Activated CD8-positive, alpha-beta memory T cell treated with anti-CD3 and anti-CD28 coated beads, Interleukin-2, amount 10 ng/mL, durations not matched to agents 7 days and 5 days (primary cell): Measurements from ENCODE around the gene CCDC18. TPM values are rescaled to one million over a fixed set of nuclear protein-coding genes. Genes with fewer than 3 reads are reported as not detected.

ENCODE experiments used
- ATAC-seq: fragments of 150-1000 bp; cut with Tn5 transposase; one replicate; pipeline ENCODE4 v1.10.0; 2021; ENCODE audit warnings: moderate library complexity
- CTCF ChIA-PET: fragments of 350-600 bp; sonication (Branson Sonifier 250); formaldehyde crosslinking; loops from one replicate; lab custom pipeline; 2021; ENCODE audit warnings: antibody characterized with exemption; lab: Charles Lee
- DNase-seq: peaks from one replicate; pipeline ENCODE4 v3.0.0-alpha.2; 2020
- H3K27ac Mint-ChIP-seq: one replicate; pipeline ENCODE4 v1.8.0; 2021; ENCODE audit warnings: mild to moderate bottlenecking, mixed read lengths
- H3K27me3 Mint-ChIP-seq: one replicate; pipeline ENCODE4 v1.8.0; 2021; ENCODE audit warnings: mixed read lengths
- H3K36me3 Mint-ChIP-seq: one replicate; pipeline ENCODE4 v1.8.0; 2021; ENCODE audit warnings: mild to moderate bottlenecking, mixed read lengths
- H3K4me1 Mint-ChIP-seq: one replicate; pipeline ENCODE4 v1.8.0; 2021; ENCODE audit warnings: mixed read lengths
- H3K4me3 Mint-ChIP-seq: one replicate; pipeline ENCODE4 v1.8.0; 2021; ENCODE audit warnings: mild to moderate bottlenecking, moderate library complexity, mixed read lengths
- H3K9me3 Mint-ChIP-seq: one replicate; pipeline ENCODE4 v1.8.0; 2022; ENCODE audit warnings: low read depth, mixed read lengths
- total RNA-seq, 2 experiments: library from RNA; stranded (reverse); gene quantifications; one replicate each; pipeline ENCODE4 v1.2.3, GENCODE V29; 2021

The CCDC18 gene
- total RNA-seq, 2 experiments from 2014 or later = 30.5 to 37.7 TPM

GRCh38 chr1:93179886-93180722 lies 420 bp upstream of the CCDC18 start, which contains the start of gene TMED5:
TMED5 (minus strand) TSS chr1:93180413; CDS start chr1:93180242, 171 bp downstream.
- Mint-ChIP-seq H3K27me3 (no peaks in the 10 kb centered on the region), H3K36me3 (peaks cover 39% of the 10 kb centered on the region), H3K4me1 (peaks cover 51% of the 10 kb centered on the region), H3K9me3 (no peaks in the 10 kb centered on the region), H3K4me3 (peak within 1 kb of the TSS; percentile 93), H3K27ac (peak within 1 kb of the TSS; percentile 98)
- ATAC-seq = peak; percentile 85
- peak; percentile 98 for DNase-seq
- CTCF ChIA-PET = no interaction called here

- peaks cover 55% of the 10 kb centered on the region for H3K36me3 Mint-ChIP-seq
- peaks cover 54% of the 10 kb centered on the region for H3K4me1 Mint-ChIP-seq
These were observed 6.1 kb downstream of the CCDC18 start for GRCh38 chr1:93186667-93187066.

DNA sequence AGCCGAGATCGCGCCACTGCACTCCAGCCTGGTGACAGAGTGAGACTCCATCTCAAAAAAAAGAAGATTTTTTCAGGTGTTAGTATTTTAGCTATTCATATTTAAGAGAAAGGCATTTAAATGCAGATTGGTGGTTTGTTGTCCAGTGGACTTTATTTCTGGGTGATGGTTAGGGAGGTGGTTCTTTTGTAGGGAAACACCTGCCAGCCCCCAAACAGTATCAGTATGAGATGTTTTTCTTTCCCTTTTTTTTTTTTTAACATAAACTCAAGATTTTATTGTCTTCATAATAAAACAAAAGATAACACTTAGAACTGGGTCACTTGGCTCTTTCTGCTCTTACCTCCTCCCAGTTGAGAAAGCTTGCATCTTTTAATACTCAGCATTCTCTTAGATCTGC lies 9.9 kb downstream of the CCDC18 start:
- Mint-ChIP-seq H3K4me1 (peaks cover 32% of the 10 kb centered on the region), H3K27ac (no peak overlapping the region), H3K9me3 (no peaks in the 10 kb centered on the region), H3K4me3 (no peak overlapping the region), H3K27me3 (no peaks in the 10 kb centered on the region), H3K36me3 (peaks cover 54% of the 10 kb centered on the region)
- DNase-seq (no peak), ATAC-seq (no peak)
- CTCF ChIA-PET = no interaction called here

More at GRCh38 chr1:93186667-93187066, 6.1 kb downstream of the CCDC18 start:
- Mint-ChIP-seq H3K27me3 (no peaks in the 10 kb centered on the region), H3K27ac (no peak overlapping the region), H3K9me3 (no peaks in the 10 kb centered on the region), H3K4me3 (no peak overlapping the region)
- DNase-seq = no peak
- ATAC-seq = no peak
- CTCF ChIA-PET = no interaction called here

DNA sequence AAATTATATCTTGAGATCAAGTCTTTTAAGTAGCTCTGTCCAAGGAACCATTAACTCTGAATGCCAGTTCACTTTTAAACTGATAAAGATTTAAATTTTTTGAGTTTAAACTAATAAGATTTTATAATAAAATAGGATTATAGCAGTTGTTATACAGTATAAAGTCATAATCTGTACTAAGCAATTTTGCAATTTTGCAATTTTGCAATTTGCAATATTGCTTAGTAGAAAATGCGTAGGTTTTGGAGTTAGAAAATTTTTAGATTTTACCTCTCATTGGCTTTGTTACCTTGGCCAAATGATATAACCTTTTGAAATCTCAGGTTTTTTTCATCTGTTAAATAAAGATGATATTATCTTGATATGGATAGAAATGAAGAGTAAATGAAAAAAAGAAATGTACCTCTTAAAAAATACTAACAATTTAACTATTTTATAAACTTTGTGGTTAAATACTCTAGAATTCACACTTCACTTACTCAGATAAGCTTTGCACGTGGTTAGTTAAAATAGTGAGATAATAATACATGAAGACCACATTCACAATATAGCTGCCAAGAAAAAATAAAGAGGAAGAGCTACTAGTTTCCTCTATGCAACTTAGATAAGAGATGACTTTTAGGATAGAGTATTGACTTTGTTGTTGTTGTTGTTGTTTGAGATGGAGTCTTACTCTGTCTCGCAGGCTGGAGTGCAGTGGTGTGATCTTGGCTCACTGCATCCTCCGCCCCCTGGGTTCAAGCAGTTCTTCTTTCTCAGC lies 13.9 kb downstream of the CCDC18 start:
- ATAC-seq (no peak), DNase-seq (no peak)
- peaks cover 30% of the 10 kb centered on the region for H3K4me1 Mint-ChIP-seq
- no peak overlapping the region for H3K4me3 Mint-ChIP-seq
- no peak overlapping the region for H3K27ac Mint-ChIP-seq
- no peaks in the 10 kb centered on the region for H3K9me3 Mint-ChIP-seq
- H3K36me3 Mint-ChIP-seq = peaks cover 62% of the 10 kb centered on the region
- no peaks in the 10 kb centered on the region for H3K27me3 Mint-ChIP-seq
- CTCF ChIA-PET = no interaction called here

DNA sequence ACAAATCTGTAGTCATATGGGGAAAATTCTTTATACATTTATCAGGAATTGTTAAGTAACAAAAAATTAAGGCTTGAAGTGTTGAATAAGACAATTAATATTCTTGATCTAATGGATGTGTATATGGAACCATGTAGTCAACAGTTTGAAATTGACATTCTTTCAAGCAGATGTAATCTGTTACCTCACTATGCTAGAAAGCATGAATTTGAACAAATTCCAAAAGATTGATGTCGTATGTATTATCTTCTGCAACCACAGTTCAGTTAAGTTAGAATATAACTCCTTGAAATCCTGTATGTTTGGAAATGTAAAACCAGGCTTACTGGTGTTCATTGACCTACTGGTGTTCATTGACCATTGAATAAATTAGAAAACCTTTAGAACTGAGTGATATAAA lies 16.1 kb downstream of the CCDC18 start:
- CTCF ChIA-PET = no interaction called here
- no peak overlapping the region for H3K27ac Mint-ChIP-seq
- no peaks in the 10 kb centered on the region for H3K27me3 Mint-ChIP-seq
- H3K36me3 Mint-ChIP-seq = peaks cover 57% of the 10 kb centered on the region
- H3K4me1 Mint-ChIP-seq = peaks cover 11% of the 10 kb centered on the region
- H3K9me3 Mint-ChIP-seq = no peaks in the 10 kb centered on the region
- no peak overlapping the region for H3K4me3 Mint-ChIP-seq
- ATAC-seq (no peak), DNase-seq (no peak)

GRCh38 chr1:93199150-93199549 lies 18.6 kb downstream of the CCDC18 start:
- ATAC-seq (no peak), DNase-seq (no peak)
- CTCF ChIA-PET = no interaction called here
- Mint-ChIP-seq H3K9me3 (no peaks in the 10 kb centered on the region), H3K36me3 (peaks cover 47% of the 10 kb centered on the region), H3K27ac (no peak overlapping the region), H3K27me3 (no peaks in the 10 kb centered on the region), H3K4me1 (peaks cover 8% of the 10 kb centered on the region), H3K4me3 (no peak overlapping the region)

DNA sequence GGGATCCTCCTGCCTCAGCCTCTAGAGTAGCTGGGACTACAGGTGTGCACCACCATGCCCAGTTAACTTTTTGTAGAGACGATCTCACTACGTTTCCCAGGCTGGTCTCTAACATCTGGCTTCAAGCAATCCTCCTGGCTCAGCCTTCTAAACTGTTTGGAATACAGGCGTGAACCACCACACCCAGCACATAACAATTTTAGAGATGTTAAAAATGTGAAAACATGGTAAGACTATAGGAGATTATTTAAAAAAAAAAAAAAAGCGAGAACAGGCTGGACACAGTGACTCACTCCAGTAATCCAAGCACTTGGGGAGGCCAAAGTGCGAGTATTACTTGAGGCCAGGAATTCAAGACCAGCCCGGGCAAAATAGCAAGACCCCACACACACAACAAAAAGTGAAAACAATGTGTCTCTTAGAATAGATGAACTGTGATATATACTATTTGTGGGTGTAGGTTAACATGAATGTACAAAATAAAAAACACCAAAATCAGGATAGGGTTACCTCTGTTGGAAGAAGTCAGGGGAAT lies 19.6 kb downstream of the CCDC18 start:
- peaks cover 6% of the 10 kb centered on the region for H3K4me1 Mint-ChIP-seq
- DNase-seq (no peak), ATAC-seq (no peak)
- H3K4me3 Mint-ChIP-seq = no peak overlapping the region
- H3K9me3 Mint-ChIP-seq = no peaks in the 10 kb centered on the region
- peaks cover 42% of the 10 kb centered on the region for H3K36me3 Mint-ChIP-seq
- no peaks in the 10 kb centered on the region for H3K27me3 Mint-ChIP-seq
- CTCF ChIA-PET = no interaction called here
- no peak overlapping the region for H3K27ac Mint-ChIP-seq

- no peaks in the 10 kb centered on the region for H3K27me3 Mint-ChIP-seq
- DNase-seq (no peak), ATAC-seq (no peak)
- no peak overlapping the region for H3K4me3 Mint-ChIP-seq
- H3K27ac Mint-ChIP-seq = no peak overlapping the region
- CTCF ChIA-PET = no interaction called here
- peaks cover 6% of the 10 kb centered on the region for H3K4me1 Mint-ChIP-seq
- H3K36me3 Mint-ChIP-seq = peaks cover 36% of the 10 kb centered on the region
- no peaks in the 10 kb centered on the region for H3K9me3 Mint-ChIP-seq
These were observed 20.2 kb downstream of the CCDC18 start for GRCh38 chr1:93200714-93201113.

- CTCF ChIA-PET = no interaction called here
- Mint-ChIP-seq H3K4me1 (no peaks in the 10 kb centered on the region), H3K27ac (no peak overlapping the region), H3K27me3 (no peaks in the 10 kb centered on the region), H3K36me3 (peaks cover 34% of the 10 kb centered on the region), H3K4me3 (no peak overlapping the region), H3K9me3 (no peaks in the 10 kb centered on the region)
- ATAC-seq (no peak), DNase-seq (no peak)
These were observed 25.5 kb downstream of the CCDC18 start for GRCh38 chr1:93205892-93206566.

DNA sequence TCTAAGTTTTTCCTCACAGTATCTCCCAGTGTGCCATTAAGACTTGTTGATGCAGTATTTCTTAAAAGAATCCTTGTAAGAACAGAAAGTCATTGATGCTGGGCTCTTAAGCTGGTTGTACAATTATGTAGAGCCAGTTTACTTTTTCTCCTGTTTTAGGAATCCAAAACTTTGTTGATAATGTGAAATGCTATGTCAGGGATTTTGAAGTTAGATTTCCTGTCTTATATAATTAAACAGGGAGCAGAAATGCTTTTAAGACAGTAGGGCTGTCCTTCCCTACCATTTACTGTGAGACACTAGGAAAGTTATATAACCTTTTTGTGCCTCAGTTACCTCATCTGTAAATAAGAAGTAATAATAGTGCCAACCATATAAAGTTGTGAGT lies 26.0 kb downstream of the CCDC18 start:
- Mint-ChIP-seq H3K4me3 (no peak overlapping the region), H3K36me3 (peaks cover 34% of the 10 kb centered on the region), H3K4me1 (no peaks in the 10 kb centered on the region), H3K9me3 (no peaks in the 10 kb centered on the region), H3K27me3 (no peaks in the 10 kb centered on the region), H3K27ac (no peak overlapping the region)
- CTCF ChIA-PET = no interaction called here
- DNase-seq (no peak), ATAC-seq (no peak)

GRCh38 chr1:93207211-93207610 lies 26.7 kb downstream of the CCDC18 start:
- Mint-ChIP-seq H3K27me3 (no peaks in the 10 kb centered on the region), H3K4me3 (no peak overlapping the region), H3K27ac (no peak overlapping the region), H3K9me3 (no peaks in the 10 kb centered on the region), H3K36me3 (peaks cover 34% of the 10 kb centered on the region), H3K4me1 (no peaks in the 10 kb centered on the region)
- CTCF ChIA-PET = no interaction called here
- DNase-seq (no peak), ATAC-seq (no peak)

DNA sequence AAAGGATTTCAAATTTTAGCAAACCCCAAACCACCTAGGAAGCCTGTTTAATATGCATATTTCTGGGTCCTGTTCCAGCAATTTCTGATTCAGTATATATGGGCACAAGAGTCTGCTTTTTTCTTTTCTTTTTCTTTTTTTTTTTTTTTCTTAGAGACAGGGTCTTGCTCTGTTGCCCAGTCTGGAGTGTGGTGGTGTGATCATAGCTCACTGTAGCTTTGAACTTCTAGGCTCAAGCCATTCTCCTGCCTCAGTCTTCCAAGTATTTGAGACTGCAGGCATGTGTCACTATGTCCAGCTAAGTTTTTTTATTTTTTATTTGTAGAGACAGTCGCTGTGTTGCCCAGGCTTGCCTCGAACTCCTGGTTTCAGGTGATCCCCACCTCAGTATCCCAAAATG lies 34.8 kb downstream of the CCDC18 start:
- Mint-ChIP-seq H3K4me3 (no peak overlapping the region), H3K27me3 (no peaks in the 10 kb centered on the region), H3K9me3 (no peaks in the 10 kb centered on the region), H3K27ac (no peak overlapping the region), H3K4me1 (peaks cover 19% of the 10 kb centered on the region), H3K36me3 (peaks cover 59% of the 10 kb centered on the region)
- ATAC-seq = no peak
- CTCF ChIA-PET = interaction anchor here (0.9 kb wide), 1 partner anchor 135 kb away, joined by 3 read pairs; no protein-coding TSS in a partner anchor
- DNase-seq = no peak

DNA sequence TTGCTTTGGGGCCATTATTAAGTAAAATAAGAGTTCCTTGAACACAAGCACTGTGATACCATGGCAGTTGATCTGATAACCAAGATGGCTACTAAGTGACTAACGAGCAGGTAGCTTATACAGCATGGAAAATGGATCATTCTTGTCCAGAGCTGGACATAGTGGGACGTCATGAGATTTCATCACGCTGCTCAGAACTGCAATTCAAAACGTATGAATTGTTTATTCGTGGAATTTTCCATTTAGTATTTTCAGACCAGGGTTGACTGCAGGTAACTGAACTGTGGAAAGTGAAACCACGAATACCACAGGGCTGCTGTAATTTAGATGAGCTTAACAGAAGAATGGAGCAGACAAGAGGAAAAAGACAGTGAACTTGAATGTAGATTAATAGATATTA lies 38.9 kb downstream of the CCDC18 start:
- Mint-ChIP-seq H3K4me1 (peaks cover 24% of the 10 kb centered on the region), H3K36me3 (peaks cover 63% of the 10 kb centered on the region), H3K27ac (peak overlapping the region; percentile 75), H3K4me3 (peak overlapping the region; percentile 55), H3K27me3 (no peaks in the 10 kb centered on the region), H3K9me3 (peaks cover 4% of the 10 kb centered on the region)
- ATAC-seq (peak; percentile 83), DNase-seq (peak; percentile 64)
- CTCF ChIA-PET = interaction anchor here (0.8 kb wide), 1 partner anchor 126 kb away, joined by 4 read pairs; the partner anchor contains the start of gene DR1
